ENCODE measurements around the gene IFI27. TPM values are rescaled to one million over a fixed set of nuclear protein-coding genes. Genes with fewer than 3 reads are reported as not detected.

IFI27 gene
- total RNA-seq, 4 donors from 2014 or later: 118 to 502 (median 368) TPM

DNA sequence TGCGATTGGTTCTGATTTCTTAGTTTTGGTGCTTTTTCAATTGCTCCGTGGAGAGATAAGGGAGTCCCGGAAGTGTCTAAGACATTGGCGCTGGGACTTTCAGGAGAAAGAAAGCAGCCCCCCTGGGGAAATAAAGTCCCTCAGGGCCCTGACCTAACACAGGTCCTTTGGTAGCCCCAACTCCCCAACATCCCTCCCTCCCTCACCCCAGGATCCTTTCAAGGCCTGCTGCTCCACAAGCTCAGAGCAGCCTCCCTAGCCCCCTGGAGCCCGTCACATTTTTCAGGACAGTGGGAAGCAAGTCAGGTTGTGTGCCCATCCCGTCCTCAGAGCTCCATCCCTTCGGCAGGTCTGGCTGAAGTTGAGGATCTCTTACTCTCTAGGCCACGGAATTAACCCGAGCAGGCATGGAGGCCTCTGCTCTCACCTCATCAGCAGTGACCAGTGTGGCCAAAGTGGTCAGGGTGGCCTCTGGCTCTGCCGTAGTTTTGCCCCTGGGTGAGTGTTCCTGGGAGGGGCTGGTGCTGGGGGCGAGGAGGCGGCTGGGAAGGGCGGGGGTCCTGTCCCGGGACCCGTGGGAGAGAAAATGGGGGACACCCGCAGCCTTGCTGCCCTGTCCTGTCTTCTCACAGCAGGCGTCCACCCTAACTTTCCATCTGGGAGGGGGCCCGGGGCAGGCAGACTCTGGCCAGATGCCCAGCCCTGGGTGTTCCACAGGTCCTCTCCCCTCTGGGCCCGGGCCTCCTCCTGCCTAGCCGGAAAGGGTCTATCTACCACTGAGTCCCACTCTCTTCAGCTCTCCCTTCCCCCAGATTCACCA is 950 bp downstream of the IFI27 start:
- WGBS, 2 donors: 76 to 80% methylated on average over 12 to 15 of the region's 20 CpGs
- Histone ChIP-seq H3K27me3 (peaks cover 0 to 3% of the 10 kb centered on the region in 2 donors), H3K27ac (peak overlapping the region; percentile 84 to 94 (median 88)), H3K9me3 (no peaks in the 10 kb centered on the region), H3K4me3 (peak overlapping the region; percentile 26 to 56 (median 38)), H3K4me1 (peaks cover 0 to 46% (median 13%) of the 10 kb centered on the region in 4 donors), H3K36me3 (no peaks in the 10 kb centered on the region)
- no peak for TF ChIP-seq CTCF (IDR thresholded peaks at IDR 0.05)
- no peak for TF ChIP-seq POLR2A (IDR thresholded peaks at IDR 0.05)
- no peak for TF ChIP-seq EP300 (IDR thresholded peaks at IDR 0.05)
- DNase-seq (ENCODE audit: low spot score in 2 of 2): no peak

- WGBS, 2 donors: 68 to 79% methylated on average over 6 of the region's 6 CpGs
- Histone ChIP-seq H3K9me3 (no peaks in the 10 kb centered on the region), H3K36me3 (no peaks in the 10 kb centered on the region), H3K27me3 (peaks cover 0 to 7% of the 10 kb centered on the region in 2 donors), H3K4me3 (peak overlapping the region in 3 of 4 donors; percentile 11 to 56 (median 26)), H3K4me1 (peaks cover 0 to 46% (median 13%) of the 10 kb centered on the region in 4 donors), H3K27ac (peak overlapping the region in 3 of 4 donors; percentile 85 to 94 (median 90))
- DNase-seq (ENCODE audit: low spot score in 2 of 2): no peak
- TF ChIP-seq EP300 (IDR thresholded peaks at IDR 0.05): no peak
- no peak for TF ChIP-seq CTCF (IDR thresholded peaks at IDR 0.05)
- no peak for TF ChIP-seq POLR2A (IDR thresholded peaks at IDR 0.05)
These were observed 2.1 kb downstream of the IFI27 start for GRCh38 chr14:94112513-94113063.

DNA sequence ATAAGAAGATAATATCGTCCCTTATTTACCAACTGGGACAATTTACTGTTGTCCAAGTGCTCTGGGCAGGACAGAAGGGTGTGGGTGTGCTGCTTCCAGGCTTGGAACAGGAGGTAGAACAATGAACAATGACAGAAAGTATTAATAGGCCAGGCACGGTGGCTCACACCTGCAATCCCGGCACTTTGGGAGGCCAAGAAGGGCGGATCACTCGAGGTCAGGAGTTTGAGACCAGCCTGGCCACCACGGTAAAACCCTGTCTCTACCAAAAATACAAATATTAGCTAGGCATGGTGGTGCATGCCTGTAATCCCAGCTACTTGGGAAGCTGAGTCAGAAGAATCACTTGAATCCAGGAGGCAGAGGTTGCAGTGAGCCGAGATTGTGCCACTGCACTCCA is 2.5 kb downstream of the IFI27 start:
- no peak for DNase-seq (ENCODE audit: low spot score in 2 of 2)
- Histone ChIP-seq H3K9me3 (no peaks in the 10 kb centered on the region), H3K36me3 (no peaks in the 10 kb centered on the region), H3K4me1 (peaks cover 0 to 46% (median 13%) of the 10 kb centered on the region in 4 donors), H3K27ac (peak overlapping the region in 3 of 4 donors; percentile 79 to 94 (median 85)), H3K27me3 (peaks cover 0 to 7% of the 10 kb centered on the region in 2 donors), H3K4me3 (peak overlapping the region in 1 of 4 donors; percentile 56)
- 52 to 72% methylated on average over 7 of the region's 7 CpGs for WGBS, 2 donors
- TF ChIP-seq POLR2A (IDR thresholded peaks at IDR 0.05) (no peak), EP300 (IDR thresholded peaks at IDR 0.05) (no peak), CTCF (IDR thresholded peaks at IDR 0.05) (no peak)

DNA sequence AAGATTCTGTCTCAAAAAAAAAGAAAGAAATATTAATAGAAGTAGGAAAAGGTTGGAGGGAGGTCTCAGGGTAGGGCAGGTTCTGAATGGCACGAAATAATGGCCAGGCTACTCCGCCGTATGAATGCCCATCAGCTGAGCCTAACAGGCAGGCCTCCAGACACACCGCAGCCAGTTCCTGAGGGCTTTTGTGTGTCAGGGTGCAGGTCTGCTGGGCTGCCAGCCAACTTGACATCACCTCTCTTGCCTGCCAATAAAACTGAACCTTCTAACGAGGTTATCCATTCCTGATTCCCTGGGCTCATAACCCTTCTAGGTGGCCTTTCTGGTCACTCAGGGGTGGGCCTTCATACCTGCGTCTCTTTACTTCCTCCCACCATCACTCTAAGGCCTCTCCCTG is 3.0 kb downstream of the IFI27 start:
- H3K36me3 ChIP-seq: no peaks in the 10 kb centered on the region
- H3K4me1 ChIP-seq: peaks cover 0 to 46% (median 13%) of the 10 kb centered on the region in 4 donors
- H3K4me3 ChIP-seq: peak overlapping the region in 1 of 4 donors; percentile 56
- 46 to 50% methylated on average over 6 of the region's 6 CpGs for WGBS, 2 donors
- H3K9me3 ChIP-seq: no peaks in the 10 kb centered on the region
- TF ChIP-seq EP300 (IDR thresholded peaks at IDR 0.05) (no peak), CTCF (IDR thresholded peaks at IDR 0.05) (no peak), POLR2A (IDR thresholded peaks at IDR 0.05) (no peak)
- H3K27ac ChIP-seq: peak overlapping the region; percentile 70 to 94 (median 82)
- H3K27me3 ChIP-seq: peaks cover 0 to 7% of the 10 kb centered on the region in 2 donors
- DNase-seq (ENCODE audit: low spot score in 2 of 2): peak in 1 of 2 donors; percentile 25
